GM12878 (cell line): ENCODE results near the gene NBR1. TPM values are rescaled to one million over a fixed set of nuclear protein-coding genes. Genes with fewer than 3 reads are reported as not detected.

ENCODE experiments used
- ATF3 ChIP-seq: IDR thresholded peaks from 2 replicates; pipeline ENCODE4 v1.6.1; 2011; ENCODE audit warnings: low read depth, mild to moderate bottlenecking, low read length, moderate library complexity, borderline replicate concordance; ENCODE audit errors: extremely low read depth
- CBFB ChIP-seq: IDR thresholded peaks from 2 replicates; pipeline ENCODE4 v1.6.1; 2016; ENCODE audit warnings: antibody characterized with exemption, low read depth
- CBX3 ChIP-seq: fragments of 200-600 bp; sonication (generic); IDR thresholded peaks from 2 replicates; pipeline ENCODE4 v1.6.1; 2016; ENCODE audit warnings: low read depth, borderline replicate concordance
- E2F4 ChIP-seq: IDR thresholded peaks from 2 replicates; pipeline ENCODE4 v1.6.1; 2012; ENCODE audit warnings: low read depth, low read length, improper control_type of control experiment
- E4F1 ChIP-seq: fragments of 450-650 bp; IDR thresholded peaks from 2 replicates; pipeline ENCODE4 v1.6.1; 2018; ENCODE audit warnings: borderline replicate concordance, mild to moderate bottlenecking; ENCODE audit not compliant: partially characterized antibody
- GABPA ChIP-seq: IDR thresholded peaks from 2 replicates; pipeline ENCODE4 v1.6.1; 2014; ENCODE audit warnings: antibody characterized with exemption, low read depth, mild to moderate bottlenecking, inconsistent platforms
- HDGF ChIP-seq: fragments of 450-650 bp; IDR thresholded peaks from 2 replicates; pipeline ENCODE4 v1.6.1; 2016; ENCODE audit warnings: antibody characterized with exemption
- LARP7 ChIP-seq: fragments of 450-650 bp; IDR thresholded peaks from 2 replicates; pipeline ENCODE4 v1.6.1; 2017; ENCODE audit warnings: mild to moderate bottlenecking
- MTA2 ChIP-seq: fragments of 450-650 bp; IDR thresholded peaks from 2 replicates; pipeline ENCODE4 v1.6.1; 2016; ENCODE audit warnings: low read depth, mild to moderate bottlenecking, moderate library complexity
- MXI1 ChIP-seq: fragments of 150-350 bp; IDR thresholded peaks from 2 replicates; pipeline ENCODE4 v1.6.1; 2011; ENCODE audit warnings: low read depth, mild to moderate bottlenecking, inconsistent platforms, low read length, improper control_type of control experiment
- NFXL1 ChIP-seq: fragments of 450-650 bp; IDR thresholded peaks from 2 replicates; pipeline ENCODE4 v1.6.1; 2017; ENCODE audit warnings: antibody characterized with exemption, mild to moderate bottlenecking, borderline replicate concordance
- NFYB ChIP-seq: IDR thresholded peaks from 2 replicates; pipeline ENCODE4 v1.6.1; 2011; ENCODE audit warnings: low read depth, mild to moderate bottlenecking, low read length, improper control_type of control experiment, moderate library complexity; ENCODE audit not compliant: insufficient read depth
- NR2F1 ChIP-seq: fragments of 450-650 bp; conservative IDR thresholded peaks from 2 replicates; pipeline ENCODE4 v1.6.1; 2017; ENCODE audit warnings: mild to moderate bottlenecking
- NRF1 ChIP-seq: conservative IDR thresholded peaks from 2 replicates; pipeline ENCODE4 v1.6.1; 2011; ENCODE audit warnings: mild to moderate bottlenecking, low read depth, low read length, improper control_type of control experiment
- SMAD1 ChIP-seq: fragments of 450-650 bp; IDR thresholded peaks from 2 replicates; pipeline ENCODE4 v1.6.1; 2018; ENCODE audit warnings: mild to moderate bottlenecking, low read depth; ENCODE audit not compliant: partially characterized antibody
- polyA plus RNA-seq, 11 experiments: library from polyadenylated mRNA; depleted of rRNA in 4 of 11; unstranded in 6 of 11; stranded (reverse) in 5 of 11; fragments of >200 nt; fragmentation: Nextera tagmentation in 4 of 11; fragmentation: Illumina TruSeq in 1 of 11; extraction: Ambion mirVana in 4 of 11; extraction: Trizol in 1 of 11; gene quantifications; 1 replicate in 1 of 11; 2 replicates in 10 of 11; pipeline versions ENCODE4 v1.2.1 to v1.2.3, GENCODE V29; 2011 to 2016; ENCODE audit warnings: inconsistent platforms in 2 of 11, missing spikeins in 2 of 11, low read depth in 1 of 11
- total RNA-seq, 4 experiments: library from RNA; depleted of rRNA in 3 of 4; stranded (reverse); fragments of >200 nt in 3 of 4; fragmentation: Illumina TruSeq in 1 of 4; extraction: Trizol in 1 of 4; gene quantifications; 2 replicates each; pipeline versions ENCODE4 v1.2.1 to v1.2.3, GENCODE V29; 2013 to 2021
- TF ChIP-seq, protein P1 (sequence below): fragments of 450-650 bp; IDR thresholded peaks from 2 replicates; pipeline ENCODE4 v1.6.1; 2016; ENCODE audit warnings: mild to moderate bottlenecking, moderate library complexity, borderline replicate concordance
- TF ChIP-seq, protein P2 (sequence below): fragments of 450-650 bp; formaldehyde crosslinking; IDR thresholded peaks from 2 replicates; pipeline ENCODE4 v1.4.0; 2020; ENCODE audit warnings: mild to moderate bottlenecking, moderate library complexity

The NBR1 gene
- total and polyA plus RNA-seq, 10 of the 15 experiments (the other 5 are each of a cell fraction or from before 2014, with no cell fraction given): 3.5 to 55.2 (median 28.2) TPM

- TF ChIP-seq ATF3 (peak; percentile 74; the same call in 1 of the 2 replicates), GABPA (peak; percentile 88), MXI1 (peak; percentile 85; the same call in 1 of the 2 replicates), LARP7 (peak; percentile 38; the same call in 1 of the 2 replicates), CBFB (no peak; the same call in 1 of the 2 replicates), NRF1 (no peak), E4F1 (peak; percentile 97), NFXL1 (no peak), CBX3 (no peak), E2F4 (peak; percentile 66), HDGF (no peak), NFYB (peak; percentile 68; the same call in 1 of the 2 replicates), SMAD1 (no peak), MTA2 (peak; percentile 47; the same call in 1 of the 2 replicates), NR2F1 (peak; percentile 85)
- TF ChIP-seq, protein P1, sequence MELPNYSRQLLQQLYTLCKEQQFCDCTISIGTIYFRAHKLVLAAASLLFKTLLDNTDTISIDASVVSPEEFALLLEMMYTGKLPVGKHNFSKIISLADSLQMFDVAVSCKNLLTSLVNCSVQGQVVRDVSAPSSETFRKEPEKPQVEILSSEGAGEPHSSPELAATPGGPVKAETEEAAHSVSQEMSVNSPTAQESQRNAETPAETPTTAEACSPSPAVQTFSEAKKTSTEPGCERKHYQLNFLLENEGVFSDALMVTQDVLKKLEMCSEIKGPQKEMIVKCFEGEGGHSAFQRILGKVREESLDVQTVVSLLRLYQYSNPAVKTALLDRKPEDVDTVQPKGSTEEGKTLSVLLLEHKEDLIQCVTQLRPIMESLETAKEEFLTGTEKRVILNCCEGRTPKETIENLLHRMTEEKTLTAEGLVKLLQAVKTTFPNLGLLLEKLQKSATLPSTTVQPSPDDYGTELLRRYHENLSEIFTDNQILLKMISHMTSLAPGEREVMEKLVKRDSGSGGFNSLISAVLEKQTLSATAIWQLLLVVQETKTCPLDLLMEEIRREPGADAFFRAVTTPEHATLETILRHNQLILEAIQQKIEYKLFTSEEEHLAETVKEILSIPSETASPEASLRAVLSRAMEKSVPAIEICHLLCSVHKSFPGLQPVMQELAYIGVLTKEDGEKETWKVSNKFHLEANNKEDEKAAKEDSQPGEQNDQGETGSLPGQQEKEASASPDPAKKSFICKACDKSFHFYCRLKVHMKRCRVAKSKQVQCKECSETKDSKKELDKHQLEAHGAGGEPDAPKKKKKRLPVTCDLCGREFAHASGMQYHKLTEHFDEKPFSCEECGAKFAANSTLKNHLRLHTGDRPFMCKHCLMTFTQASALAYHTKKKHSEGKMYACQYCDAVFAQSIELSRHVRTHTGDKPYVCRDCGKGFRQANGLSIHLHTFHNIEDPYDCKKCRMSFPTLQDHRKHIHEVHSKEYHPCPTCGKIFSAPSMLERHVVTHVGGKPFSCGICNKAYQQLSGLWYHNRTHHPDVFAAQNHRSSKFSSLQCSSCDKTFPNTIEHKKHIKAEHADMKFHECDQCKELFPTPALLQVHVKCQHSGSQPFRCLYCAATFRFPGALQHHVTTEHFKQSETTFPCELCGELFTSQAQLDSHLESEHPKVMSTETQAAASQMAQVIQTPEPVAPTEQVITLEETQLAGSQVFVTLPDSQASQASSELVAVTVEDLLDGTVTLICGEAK: peak; percentile 87
- TF ChIP-seq, protein P2, sequence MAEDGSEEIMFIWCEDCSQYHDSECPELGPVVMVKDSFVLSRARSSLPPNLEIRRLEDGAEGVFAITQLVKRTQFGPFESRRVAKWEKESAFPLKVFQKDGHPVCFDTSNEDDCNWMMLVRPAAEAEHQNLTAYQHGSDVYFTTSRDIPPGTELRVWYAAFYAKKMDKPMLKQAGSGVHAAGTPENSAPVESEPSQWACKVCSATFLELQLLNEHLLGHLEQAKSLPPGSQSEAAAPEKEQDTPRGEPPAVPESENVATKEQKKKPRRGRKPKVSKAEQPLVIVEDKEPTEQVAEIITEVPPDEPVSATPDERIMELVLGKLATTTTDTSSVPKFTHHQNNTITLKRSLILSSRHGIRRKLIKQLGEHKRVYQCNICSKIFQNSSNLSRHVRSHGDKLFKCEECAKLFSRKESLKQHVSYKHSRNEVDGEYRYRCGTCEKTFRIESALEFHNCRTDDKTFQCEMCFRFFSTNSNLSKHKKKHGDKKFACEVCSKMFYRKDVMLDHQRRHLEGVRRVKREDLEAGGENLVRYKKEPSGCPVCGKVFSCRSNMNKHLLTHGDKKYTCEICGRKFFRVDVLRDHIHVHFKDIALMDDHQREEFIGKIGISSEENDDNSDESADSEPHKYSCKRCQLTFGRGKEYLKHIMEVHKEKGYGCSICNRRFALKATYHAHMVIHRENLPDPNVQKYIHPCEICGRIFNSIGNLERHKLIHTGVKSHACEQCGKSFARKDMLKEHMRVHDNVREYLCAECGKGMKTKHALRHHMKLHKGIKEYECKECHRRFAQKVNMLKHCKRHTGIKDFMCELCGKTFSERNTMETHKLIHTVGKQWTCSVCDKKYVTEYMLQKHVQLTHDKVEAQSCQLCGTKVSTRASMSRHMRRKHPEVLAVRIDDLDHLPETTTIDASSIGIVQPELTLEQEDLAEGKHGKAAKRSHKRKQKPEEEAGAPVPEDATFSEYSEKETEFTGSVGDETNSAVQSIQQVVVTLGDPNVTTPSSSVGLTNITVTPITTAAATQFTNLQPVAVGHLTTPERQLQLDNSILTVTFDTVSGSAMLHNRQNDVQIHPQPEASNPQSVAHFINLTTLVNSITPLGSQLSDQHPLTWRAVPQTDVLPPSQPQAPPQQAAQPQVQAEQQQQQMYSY (CRISPR knock-in tag): no peak
These were observed 761 bp upstream of the NBR1 start (continued) for GRCh38 chr17:43170140-43170765.
